GM18511 (cell line): ENCODE measurements around the gene SLC38A8.

Experiments used
- ATAC-seq: cut with Tn5 transposase; IDR thresholded peaks from one replicate; pipeline ENCODE4 v1.9.1; 2021; ENCODE audit warnings: mild to moderate bottlenecking, moderate library complexity; ENCODE audit not compliant: unreplicated experiment

The SLC38A8 gene

DNA sequence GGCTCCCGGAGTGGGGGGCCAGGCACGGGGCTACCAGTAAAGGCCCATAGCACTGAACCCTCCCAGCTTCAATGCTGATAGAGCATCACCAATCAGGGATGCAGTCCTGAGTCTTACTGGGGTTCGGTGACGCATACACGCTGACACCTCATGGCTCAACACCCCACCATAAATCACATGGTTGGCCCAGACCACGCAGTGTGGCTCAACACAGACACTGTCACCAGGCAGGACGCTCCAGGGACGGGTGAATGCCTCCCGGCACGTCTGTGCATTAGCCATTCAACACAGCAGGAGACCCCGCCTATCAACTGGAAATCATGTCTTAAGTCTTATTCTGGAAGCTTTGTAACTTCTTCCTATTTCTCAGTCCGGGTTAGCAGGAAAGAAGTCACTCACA is 39.6 kb downstream of the SLC38A8 start:
- no peak for ATAC-seq

DNA sequence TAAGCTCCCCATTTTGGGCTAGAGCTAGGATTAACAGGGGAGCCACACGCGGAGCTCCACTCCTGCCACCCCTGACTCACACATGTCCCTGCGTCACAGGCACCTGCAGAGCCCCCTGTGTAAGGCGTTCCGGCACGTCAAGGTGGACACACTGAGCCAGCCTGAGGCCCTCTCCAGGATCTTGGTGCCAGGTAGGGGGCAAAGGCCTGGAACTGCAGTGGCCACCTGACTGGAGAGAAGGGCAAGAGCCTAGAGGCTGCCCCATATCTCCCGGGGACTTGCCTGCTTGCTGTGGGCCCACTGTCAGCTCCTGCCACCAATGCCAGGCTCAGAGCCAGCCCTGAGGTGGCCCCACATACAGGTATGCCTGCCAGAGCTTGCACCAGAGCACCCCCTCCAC is 40.9 kb downstream of the SLC38A8 start:
- ATAC-seq, result no peak

DNA sequence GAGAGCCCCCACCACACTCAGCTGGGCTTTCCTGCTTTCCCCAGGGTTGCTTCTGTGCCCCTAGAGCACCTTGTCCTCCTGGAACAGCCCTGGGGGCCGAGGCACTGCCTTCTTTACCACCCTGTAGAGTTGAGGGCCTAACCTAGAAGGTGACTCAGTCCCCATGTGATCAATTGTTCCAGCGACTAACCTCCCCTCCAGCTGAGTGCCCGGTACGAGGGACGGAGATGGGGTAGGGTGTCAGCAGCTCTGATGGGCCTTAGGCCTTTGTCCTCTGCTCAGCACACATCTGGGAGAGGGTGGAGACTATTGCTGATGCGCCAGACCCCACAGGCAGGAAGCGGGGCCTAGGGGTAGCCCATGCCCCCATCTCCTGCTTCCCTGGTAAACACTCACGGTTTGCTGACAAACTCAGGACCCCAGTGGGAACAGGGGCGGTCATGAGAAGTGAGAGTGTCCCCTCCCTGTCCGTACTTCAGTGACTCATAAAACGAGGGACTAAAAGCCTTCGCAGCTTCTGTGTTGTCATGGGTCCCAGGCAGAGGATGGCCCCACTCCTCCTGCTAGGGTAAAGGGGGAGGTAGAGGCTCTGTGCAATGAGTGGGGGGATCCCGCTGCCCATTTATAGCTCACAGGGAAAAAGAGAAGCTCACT is 41.5 kb downstream of the SLC38A8 start:
- no peak for ATAC-seq

DNA sequence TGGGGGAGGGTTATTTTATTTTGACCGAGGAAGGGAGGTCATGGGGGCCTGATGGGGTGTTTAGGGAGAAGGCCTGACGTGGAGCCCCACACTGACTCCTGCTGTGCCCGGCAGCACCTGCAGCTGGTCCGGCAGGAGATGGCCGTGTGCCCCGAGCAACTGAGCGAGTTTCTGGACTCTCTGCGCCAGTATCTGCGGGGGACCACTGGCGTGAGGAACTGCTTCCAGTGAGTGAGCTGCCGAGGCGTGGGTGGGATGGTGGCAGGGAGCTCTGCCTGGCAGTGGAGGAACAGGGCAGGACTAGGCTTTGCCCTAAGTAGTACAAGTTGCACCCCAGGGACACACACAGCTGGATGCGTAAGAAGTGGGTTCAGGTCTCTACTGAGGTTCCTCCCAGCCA is 44.5 kb downstream of the SLC38A8 start:
- no peak for ATAC-seq

DNA sequence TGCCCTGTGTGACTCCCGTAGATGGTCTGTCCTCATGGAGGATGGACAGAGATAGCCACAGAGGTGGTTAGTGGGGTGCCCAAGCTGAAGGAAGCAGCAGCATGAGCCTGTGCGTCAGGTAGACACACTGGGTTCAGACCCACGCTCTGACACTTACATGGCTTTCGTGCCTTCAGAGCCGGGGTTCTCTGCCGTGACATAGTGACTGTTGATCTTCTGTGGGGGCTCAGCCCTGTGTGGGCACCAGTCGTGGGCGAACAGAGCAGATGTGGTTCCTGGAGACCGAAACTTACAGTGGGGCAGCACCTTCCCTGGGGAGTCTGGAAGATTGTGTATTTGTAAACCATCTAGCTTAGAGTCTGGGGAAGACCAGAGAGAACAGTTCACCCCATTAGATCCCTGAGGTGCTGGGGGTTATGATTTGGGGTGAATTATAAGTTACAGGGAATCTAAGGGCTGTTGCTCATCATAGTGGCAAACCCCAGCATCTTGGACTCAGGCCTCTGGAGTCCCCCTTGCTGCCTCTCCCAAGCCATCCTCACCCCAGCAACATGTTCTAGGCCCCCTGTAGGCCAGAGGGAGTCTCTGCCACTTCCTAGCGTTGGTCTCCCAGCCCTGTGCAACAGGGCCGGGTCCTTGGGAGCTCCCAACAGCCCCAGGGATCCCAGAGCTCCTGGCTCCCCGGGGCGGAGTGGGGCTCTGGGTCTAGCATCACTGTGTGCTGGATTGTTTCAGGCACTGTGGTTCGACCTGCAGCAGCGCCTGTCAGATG is 45.9 kb downstream of the SLC38A8 start:
- ATAC-seq, result no peak

DNA sequence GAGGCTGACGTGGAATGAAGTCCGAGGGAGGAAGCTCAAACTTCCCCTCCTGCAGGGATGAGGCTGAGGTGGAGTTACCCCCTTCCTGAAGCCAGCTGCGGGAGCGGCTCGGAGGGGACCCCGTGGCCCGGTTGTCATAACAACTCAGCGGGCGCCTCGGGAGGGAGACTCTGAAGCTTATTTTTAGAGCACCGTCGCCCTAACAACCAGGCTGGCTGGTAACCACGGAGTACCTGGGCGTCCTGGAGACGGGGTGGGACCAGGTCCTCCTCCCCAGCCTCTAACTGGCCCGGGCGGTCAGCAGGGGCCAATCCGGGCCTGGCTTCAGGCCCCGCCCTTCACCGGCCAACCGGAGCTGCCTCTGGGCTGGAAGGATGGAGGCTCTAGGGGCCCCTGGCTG is 46.8 kb downstream of the SLC38A8 start:
- ATAC-seq, result no peak

DNA sequence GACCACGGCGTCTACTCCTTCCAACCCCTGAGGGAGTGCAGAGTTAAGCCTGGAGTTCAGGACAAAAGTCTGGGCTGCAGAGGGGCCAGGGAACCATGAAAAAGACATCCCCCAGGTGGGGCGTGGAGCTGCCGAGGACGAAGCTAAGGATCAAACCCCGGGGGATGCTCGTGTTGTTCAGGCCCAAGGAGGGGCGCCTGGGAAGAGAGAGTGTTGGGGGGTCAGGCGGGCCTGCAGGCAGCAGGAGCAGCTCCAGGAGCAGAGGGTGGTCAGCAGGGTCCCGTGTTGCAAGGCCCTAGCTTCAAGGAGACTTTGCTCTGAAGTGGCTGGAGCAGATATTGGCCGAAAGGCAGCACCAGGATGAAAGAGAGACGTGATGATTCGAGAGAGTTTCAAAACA is 47.9 kb downstream of the SLC38A8 start:
- ATAC-seq, result no peak

DNA sequence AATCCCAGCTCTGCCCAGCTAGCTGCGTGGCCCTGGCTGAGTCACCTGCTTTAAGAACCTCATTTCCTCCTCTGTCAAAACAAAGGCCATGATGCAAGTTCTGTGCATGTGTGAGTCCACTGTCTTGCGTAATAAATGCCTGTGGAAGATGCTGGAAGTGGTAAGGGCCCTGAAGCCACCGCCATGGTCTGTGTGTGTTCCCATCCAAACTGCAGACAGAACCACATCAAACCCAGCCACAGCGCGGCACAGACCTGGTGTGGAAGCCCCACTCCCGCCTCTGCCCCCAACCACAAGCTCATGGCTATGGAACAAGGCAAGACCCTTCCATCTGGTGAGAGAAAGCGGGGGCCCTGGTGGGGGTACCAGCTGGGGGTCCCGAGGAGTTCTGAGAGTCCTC is 48.5 kb downstream of the SLC38A8 start:
- no peak for ATAC-seq

DNA sequence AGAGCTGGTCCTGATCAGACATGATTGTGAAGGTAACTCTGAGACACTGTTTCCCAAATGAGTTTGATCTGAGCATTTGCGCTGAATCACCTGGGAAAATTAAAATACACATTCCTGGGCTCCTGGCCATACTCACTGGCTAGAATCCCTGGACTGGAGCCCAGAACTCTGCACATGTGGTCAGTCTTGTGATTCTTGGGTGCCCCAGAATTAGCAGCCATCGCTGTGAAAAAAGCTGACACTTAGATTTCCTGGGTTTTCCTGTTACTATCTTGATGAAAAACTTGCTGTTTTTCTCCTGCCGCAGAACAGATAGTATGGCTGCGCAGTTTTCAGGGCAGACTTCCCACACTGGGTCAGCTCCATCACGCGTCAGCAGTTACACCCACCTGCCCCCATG is 50.0 kb downstream of the SLC38A8 start:
- ATAC-seq, result no peak

DNA sequence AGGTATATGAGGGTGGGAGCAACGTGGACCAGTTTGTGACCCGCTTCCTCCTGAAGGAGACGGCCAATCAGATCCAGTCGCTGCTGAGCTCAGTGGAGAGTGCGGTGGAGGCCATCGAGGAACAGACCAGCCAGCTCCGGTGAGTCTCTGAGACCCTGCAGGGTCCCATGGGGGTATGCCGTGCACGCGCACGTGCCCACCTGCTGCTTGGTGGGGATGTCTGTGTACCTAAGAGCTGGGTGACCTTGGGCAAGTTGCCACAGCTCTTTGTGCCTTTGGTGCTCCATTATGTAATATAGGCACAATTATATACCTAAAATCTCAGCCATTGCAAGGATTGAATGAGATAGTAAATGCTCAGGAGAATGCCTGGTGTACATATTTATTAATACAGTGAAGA is 52.1 kb downstream of the SLC38A8 start:
- ATAC-seq, result no peak

DNA sequence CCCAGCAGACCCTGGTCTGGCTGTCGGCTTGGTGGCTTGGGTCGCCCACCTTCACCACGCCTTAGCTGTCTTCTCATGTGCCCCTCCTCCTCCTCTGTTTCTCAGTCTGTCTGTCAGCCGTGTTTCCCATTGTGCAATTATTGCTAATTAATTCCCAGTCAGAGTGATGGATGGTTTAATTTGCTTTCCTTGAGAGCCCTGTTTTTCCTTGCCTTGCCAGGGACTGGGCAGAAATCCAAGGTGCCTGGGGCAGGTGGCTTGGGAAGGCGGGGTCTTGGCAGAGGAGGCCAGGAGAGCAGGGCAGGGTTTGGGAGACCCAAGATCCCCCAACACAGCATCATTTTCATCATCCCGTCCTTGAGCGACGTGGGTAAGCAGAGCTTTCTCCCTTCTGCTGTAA is 53.3 kb downstream of the SLC38A8 start:
- ATAC-seq, result no peak

DNA sequence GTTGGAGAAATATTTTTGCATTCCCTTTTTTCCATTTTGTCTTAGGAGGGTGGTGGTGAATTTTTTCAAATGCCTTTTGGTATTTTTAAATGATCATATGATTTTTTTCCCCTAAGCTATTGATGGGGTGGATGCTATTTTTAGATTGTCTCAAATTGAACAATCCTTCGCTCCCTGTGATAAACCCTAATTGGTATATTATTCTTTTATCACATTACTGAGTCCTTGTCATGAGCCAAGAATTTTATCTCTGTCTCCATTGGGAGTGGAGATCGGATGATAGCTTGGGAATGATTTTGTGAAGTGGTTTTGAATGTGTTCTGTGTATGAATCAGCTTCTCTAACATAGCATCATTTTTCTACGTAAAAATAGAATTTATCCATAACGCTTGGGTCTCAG is 59.1 kb downstream of the SLC38A8 start:
- no peak for ATAC-seq

DNA sequence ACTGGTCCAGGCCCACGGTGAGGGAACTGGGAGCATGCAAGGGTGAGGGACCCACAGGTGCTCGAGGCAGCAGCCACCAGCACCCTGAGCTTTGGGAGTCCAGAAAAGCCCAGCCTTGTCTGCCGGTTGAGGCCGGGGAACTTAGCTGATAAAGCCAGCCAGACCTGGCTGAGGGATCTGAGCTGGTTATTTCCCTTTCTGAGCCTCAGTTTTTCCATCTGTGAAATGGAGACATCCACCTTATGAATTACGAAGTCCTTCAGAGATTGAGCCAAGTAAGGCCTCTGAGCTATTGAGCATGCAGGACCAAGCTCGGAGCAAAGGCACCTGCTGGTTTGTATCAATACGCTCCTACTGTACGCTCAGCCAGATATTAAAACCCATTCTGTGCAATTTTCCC is 60.8 kb downstream of the SLC38A8 start:
- no peak for ATAC-seq

DNA sequence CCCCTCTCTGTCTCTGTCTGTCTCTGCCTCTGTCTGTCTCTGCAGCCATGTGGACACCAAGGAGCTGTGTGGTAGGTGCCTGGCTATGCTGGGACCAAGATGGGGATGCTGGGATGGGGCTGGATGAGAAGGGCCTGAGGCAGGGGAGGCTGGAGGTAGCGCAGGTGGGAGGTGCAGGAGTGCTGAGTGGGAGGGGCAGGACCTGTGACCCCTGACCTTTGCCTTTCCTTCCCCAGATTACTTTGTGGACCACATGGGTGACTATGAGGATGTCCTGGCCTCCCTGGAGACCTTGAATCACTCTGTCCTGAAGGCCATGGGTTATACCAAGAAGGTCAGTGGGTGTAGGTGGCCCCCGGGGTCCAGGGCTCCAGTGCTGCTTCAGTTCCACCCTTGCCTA is 61.8 kb downstream of the SLC38A8 start:
- no peak for ATAC-seq

DNA sequence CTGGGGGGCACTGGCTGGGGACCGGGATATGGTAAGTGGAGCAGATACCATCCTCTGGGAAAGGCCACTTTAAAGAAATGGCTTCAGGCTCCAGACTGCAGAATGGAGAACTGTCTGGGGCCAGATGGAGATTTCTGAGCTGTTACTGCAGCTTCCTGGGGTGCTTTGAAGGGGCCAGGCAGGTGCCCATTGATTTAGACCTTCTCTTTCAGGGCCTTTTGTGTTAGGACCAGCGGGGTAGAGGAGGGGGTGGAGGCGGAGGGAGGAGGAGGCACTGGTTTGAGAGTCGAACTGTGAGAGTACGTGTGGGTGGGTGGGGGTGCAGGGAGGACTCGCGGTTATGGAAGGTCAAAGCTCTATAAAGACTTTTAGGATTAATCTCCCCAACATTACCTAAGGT is 63.2 kb downstream of the SLC38A8 start:
- no peak for ATAC-seq

DNA sequence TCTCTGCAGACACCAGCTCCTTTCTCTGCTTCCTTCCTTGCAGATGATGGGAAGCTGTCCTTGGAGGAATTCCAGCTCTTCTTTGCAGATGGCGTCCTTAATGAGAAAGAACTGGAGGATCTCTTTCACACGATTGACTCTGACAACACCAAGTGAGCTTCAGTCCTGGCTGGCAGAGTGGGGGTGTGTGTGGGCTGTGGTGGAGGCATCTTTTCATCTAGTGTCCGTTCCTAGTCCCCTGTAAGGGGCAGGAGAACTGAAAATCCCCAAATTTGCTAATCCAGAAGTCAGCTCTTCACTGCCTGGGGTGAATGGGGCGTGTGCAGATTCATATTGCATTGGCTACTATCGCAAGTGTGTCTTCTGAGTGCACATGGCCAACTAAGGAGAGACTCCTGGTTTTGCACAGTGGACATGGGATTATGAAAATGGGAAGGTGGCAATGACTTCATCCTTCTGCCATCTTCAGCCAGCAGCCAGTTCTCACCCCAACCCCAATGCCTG is 64.1 kb downstream of the SLC38A8 start:
- ATAC-seq, result no peak

DNA sequence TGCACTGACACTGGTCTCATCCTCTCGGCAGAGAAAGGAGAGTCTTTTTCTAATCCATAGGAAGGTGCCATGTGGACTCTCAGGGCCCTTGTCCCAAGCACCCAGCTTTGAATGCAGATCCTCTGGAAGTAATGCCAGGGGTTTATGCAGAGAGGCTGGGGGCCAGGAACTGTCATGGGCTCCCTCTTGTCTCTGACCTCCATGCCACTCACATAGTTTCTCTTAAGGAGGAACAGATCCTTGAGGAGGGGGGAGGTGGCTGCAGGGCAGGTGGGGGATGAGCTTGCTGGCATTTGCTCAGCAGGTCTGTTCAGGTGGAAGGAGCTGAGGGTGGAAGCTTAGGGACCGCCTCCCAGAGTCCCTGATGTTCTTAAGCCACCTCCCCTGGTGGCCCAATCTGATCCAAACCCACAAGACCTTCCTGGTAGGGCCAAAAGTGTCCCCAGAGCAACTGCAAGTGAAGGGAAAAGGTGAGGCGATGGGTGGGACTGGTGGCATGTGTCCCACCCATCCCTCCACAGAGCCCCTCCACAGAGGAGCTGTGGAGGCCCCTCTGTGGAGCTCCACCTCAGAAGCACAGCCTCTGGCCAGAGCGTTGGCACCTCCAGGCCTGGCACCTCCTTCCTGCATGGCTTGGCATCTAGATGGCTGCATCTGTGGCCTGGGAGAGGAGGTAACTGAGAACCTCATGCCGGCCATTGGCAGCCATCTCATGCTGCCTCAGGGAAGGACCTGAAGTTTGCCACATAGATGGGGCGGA is 65.4 kb downstream of the SLC38A8 start:
- no peak for ATAC-seq

DNA sequence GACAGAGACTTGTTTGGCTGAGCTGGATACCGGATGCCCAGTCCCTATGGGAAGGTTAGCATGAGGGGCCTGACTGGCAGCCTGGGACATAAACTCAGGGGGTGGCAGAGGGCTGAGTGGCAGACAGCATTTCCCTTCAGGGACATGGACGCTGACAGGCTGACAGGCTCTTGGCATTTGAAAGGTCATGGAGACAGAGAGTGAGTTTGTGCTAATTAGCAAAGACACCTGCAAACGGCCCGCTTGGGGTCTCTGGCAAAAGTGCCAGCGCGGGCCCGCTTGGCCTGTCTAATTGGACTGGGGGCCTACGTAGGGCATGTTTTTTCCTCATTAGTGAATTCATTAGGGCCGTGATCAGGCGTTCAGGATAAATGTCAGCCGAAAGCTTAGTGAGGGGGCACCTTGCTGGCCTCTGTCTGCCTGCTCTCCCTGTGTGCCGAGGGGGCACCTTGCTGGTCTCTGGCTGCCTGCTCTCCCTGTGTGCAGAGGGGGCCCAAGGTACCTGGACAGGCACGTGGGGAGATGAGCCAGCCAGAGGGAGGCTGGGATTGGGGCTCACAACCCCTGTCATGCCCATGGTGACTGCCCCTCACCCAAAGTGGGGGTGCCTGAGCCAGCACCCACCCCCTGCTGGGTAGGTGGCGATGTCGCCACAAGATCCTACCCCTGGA is 66.9 kb downstream of the SLC38A8 start:
- no peak for ATAC-seq

DNA sequence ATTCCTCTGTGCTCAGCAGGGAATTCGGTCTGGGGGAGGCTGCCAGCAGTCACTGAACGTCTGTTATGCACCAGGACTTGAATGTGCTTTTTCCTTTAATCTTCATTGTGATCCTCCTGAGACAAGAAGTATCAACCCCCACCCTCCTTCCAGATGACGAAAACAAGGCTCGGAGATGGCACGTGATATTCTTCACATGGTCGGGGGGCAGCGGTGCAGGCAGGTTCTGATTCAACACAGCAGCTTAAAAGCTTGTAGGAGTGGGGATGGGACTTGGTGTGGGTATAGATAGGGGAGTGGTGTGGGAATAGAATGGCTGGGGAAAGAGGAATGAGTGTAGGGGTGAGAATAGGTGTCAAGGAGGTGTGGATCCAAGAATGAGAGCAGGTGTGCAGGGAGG is 68.1 kb downstream of the SLC38A8 start:
- no peak for ATAC-seq

DNA sequence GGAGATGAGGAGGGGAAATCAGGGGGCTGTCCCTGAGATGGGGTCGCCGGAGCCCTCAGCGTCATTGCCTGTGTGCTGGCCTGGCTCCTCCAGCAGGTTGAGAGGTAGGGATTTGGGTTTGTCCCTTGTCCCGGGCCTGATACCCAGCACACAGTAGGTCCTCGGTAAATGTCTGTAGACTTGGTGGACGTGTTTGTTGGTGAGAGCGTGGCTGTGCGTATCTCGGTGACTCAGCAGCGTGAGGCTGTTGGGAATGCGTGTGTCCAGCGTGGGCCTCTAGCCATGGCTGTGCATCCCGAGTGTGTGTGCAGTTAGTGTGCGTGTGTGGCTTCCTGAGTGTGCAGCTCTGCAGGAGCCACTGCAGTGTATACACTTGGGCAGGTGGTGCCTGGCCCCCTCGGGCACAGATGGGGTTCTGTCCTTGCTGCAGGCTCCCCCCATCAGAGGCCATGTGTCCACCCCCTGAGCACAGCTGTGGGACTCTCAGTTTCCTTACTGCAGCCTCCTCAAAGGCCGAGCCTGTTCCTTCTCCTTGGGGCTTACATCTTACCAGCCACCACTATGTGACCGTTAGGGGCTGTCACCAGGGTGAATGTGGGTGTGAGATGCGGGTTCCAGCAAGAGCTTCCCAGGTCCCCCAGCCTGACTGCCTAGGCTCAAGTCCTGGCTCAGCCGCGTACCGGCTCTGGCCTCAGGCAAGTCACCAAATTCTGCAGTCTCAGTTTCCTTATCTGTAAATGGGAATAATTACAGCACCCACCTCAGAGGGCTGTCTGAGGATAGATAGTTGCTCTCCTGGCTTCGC is 68.8 kb downstream of the SLC38A8 start:
- ATAC-seq, result no peak

DNA sequence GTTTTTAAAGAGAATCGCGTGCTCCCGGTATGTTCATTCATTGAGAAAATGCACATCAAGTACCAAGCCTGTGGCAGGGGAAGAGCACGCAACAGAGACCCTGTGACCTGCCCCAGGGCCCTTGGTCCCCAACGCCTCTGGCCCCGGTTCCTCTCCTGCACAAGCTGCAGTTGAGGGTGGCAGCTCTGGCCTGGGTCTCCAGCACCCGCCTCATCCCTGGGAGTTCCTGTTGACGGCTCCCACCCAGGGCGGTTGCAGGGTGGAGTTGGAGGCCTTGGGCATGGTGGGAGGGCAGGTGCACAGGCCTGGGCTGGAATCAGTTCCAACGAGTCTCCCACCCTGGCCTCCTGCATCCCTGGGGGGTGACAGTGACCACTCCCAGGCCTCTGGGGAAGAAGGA is 69.5 kb downstream of the SLC38A8 start:
- ATAC-seq, result no peak
